HEK293 (cell line): ENCODE results near the gene RBFOX2.

Source experiments
- MYNN ChIP-seq: fragments of 450-650 bp; formaldehyde crosslinking; IDR thresholded peaks from 2 replicates; pipeline ENCODE4 v1.5.1; 2016; ENCODE audit warnings: missing biosample characterization, missing genetic modification characterization, borderline replicate concordance
- SCRT2 ChIP-seq: fragments of 450-650 bp; formaldehyde crosslinking; IDR thresholded peaks from 2 replicates; pipeline ENCODE4 v1.5.1; 2016; ENCODE audit warnings: missing biosample characterization, missing genetic modification characterization
- TCF7L2 ChIP-seq: IDR thresholded peaks from 2 replicates; pipeline ENCODE4 v1.6.1; 2011; ENCODE audit warnings: low read depth, mild to moderate bottlenecking, inconsistent platforms, low read length, moderate library complexity, borderline replicate concordance
- ZNF146 ChIP-seq: fragments of 450-650 bp; formaldehyde crosslinking; IDR thresholded peaks from 2 replicates; pipeline ENCODE4 v1.5.1; 2016; ENCODE audit warnings: missing biosample characterization, missing genetic modification characterization
- ZNF175 ChIP-seq: fragments of 450-650 bp; formaldehyde crosslinking; IDR thresholded peaks from 2 replicates; pipeline ENCODE4 v1.5.1; 2016; ENCODE audit warnings: missing biosample characterization, missing genetic modification characterization
- ZNF747 ChIP-seq: fragments of 450-650 bp; formaldehyde crosslinking; IDR thresholded peaks from 2 replicates; pipeline ENCODE4 v1.5.1; 2016; ENCODE audit warnings: missing biosample characterization, missing genetic modification characterization
- ZNF776 ChIP-seq: fragments of 450-650 bp; formaldehyde crosslinking; IDR thresholded peaks from 2 replicates; pipeline ENCODE4 v1.5.0; 2017; ENCODE audit warnings: missing biosample characterization, missing genetic modification characterization, borderline replicate concordance
- TF ChIP-seq, protein P1 (sequence below): fragments of 450-650 bp; formaldehyde crosslinking; IDR thresholded peaks from 2 replicates; pipeline ENCODE4 v1.5.1; 2016; ENCODE audit warnings: missing biosample characterization, missing genetic modification characterization
- TF ChIP-seq, protein P2 (sequence below): fragments of 450-650 bp; formaldehyde crosslinking; IDR thresholded peaks from 2 replicates; pipeline ENCODE4 v1.5.1; 2016; ENCODE audit warnings: missing biosample characterization, missing genetic modification characterization
- TF ChIP-seq, protein P3 (sequence below): fragments of 450-650 bp; formaldehyde crosslinking; IDR thresholded peaks from 2 replicates; pipeline ENCODE4 v1.5.1; 2016; ENCODE audit warnings: missing biosample characterization, missing genetic modification characterization
- TF ChIP-seq, protein P4 (sequence below): sonication (generic); formaldehyde crosslinking; IDR thresholded peaks from 2 replicates; pipeline ENCODE4 v1.8.1; 2022; ENCODE audit warnings: mild to moderate bottlenecking, moderate library complexity, missing genetic modification reagents

DNA sequence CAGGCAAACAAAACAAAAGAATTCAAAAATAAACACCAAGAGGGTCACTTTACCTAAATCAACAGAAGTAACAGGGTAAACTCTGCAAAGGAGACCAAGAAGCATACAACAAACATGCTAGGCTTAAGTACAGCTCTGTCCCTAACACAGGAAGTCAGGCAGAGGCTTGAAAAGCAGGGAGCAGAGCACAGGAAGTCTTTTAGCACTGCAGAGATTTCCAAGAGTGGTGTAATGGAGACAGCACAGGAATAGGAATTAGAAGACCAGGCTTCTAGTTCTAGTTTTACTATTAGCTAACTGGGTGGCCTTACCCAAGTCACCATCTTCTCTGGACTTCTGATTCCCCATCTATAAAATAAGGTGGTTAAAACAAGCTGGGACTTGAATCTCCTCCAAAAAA, 1.9 kb downstream of the RBFOX2 start:
- TF ChIP-seq, protein P1, sequence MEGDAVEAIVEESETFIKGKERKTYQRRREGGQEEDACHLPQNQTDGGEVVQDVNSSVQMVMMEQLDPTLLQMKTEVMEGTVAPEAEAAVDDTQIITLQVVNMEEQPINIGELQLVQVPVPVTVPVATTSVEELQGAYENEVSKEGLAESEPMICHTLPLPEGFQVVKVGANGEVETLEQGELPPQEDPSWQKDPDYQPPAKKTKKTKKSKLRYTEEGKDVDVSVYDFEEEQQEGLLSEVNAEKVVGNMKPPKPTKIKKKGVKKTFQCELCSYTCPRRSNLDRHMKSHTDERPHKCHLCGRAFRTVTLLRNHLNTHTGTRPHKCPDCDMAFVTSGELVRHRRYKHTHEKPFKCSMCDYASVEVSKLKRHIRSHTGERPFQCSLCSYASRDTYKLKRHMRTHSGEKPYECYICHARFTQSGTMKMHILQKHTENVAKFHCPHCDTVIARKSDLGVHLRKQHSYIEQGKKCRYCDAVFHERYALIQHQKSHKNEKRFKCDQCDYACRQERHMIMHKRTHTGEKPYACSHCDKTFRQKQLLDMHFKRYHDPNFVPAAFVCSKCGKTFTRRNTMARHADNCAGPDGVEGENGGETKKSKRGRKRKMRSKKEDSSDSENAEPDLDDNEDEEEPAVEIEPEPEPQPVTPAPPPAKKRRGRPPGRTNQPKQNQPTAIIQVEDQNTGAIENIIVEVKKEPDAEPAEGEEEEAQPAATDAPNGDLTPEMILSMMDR = no peak
- TF ChIP-seq, protein P2, sequence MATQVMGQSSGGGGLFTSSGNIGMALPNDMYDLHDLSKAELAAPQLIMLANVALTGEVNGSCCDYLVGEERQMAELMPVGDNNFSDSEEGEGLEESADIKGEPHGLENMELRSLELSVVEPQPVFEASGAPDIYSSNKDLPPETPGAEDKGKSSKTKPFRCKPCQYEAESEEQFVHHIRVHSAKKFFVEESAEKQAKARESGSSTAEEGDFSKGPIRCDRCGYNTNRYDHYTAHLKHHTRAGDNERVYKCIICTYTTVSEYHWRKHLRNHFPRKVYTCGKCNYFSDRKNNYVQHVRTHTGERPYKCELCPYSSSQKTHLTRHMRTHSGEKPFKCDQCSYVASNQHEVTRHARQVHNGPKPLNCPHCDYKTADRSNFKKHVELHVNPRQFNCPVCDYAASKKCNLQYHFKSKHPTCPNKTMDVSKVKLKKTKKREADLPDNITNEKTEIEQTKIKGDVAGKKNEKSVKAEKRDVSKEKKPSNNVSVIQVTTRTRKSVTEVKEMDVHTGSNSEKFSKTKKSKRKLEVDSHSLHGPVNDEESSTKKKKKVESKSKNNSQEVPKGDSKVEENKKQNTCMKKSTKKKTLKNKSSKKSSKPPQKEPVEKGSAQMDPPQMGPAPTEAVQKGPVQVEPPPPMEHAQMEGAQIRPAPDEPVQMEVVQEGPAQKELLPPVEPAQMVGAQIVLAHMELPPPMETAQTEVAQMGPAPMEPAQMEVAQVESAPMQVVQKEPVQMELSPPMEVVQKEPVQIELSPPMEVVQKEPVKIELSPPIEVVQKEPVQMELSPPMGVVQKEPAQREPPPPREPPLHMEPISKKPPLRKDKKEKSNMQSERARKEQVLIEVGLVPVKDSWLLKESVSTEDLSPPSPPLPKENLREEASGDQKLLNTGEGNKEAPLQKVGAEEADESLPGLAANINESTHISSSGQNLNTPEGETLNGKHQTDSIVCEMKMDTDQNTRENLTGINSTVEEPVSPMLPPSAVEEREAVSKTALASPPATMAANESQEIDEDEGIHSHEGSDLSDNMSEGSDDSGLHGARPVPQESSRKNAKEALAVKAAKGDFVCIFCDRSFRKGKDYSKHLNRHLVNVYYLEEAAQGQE (tag by site-specific recombination) = no peak
- TF ChIP-seq ZNF146 (no peak), ZNF776 (tag by site-specific recombination) (no peak), SCRT2 (tag by site-specific recombination) (no peak), ZNF747 (tag by site-specific recombination) (no peak), TCF7L2 (no peak), ZNF175 (tag by site-specific recombination) (no peak), MYNN (no peak)
- TF ChIP-seq, protein P3, sequence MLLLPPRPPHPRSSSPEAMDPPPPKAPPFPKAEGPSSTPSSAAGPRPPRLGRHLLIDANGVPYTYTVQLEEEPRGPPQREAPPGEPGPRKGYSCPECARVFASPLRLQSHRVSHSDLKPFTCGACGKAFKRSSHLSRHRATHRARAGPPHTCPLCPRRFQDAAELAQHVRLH (tag by site-specific recombination) = no peak
- TF ChIP-seq, protein P4, sequence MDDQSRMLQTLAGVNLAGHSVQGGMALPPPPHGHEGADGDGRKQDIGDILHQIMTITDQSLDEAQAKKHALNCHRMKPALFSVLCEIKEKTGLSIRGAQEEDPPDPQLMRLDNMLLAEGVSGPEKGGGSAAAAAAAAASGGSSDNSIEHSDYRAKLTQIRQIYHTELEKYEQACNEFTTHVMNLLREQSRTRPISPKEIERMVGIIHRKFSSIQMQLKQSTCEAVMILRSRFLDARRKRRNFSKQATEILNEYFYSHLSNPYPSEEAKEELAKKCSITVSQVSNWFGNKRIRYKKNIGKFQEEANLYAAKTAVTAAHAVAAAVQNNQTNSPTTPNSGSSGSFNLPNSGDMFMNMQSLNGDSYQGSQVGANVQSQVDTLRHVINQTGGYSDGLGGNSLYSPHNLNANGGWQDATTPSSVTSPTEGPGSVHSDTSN (CRISPR knock-in tag) = no peak
